Smooth muscle cell (in vitro differentiated cells): ENCODE results near the gene USH1G. TPM values are rescaled to one million over a fixed set of nuclear protein-coding genes. Genes with fewer than 3 reads are reported as not detected.

Experiments
- DNase-seq: peaks from one replicate; lab custom pipeline; 2025; ENCODE audit not compliant: unreplicated experiment; lab: John Stamatoyannopoulos, UW
- H2AFZ ChIP-seq: fragments of 200-600 bp; sonication (generic); 2 replicates; pipeline ENCODE4 v1.6.0; 2016; ENCODE audit warnings: antibody characterized with exemption, low read depth, mild to moderate bottlenecking
- H3F3A ChIP-seq: fragments of 200-600 bp; sonication (generic); 2 replicates; pipeline ENCODE4 v1.6.0; 2017; ENCODE audit warnings: antibody characterized with exemption, low read depth
- H3K27ac ChIP-seq: fragments of 200-600 bp; sonication (generic); 2 replicates; pipeline ENCODE4 v1.5.1; 2016; ENCODE audit warnings: low read depth, mild to moderate bottlenecking
- H3K27me3 ChIP-seq: fragments of 200-600 bp; sonication (generic); 2 replicates; pipeline ENCODE4 v1.6.1; 2016; ENCODE audit warnings: low read depth, mild to moderate bottlenecking
- H3K36me3 ChIP-seq: fragments of 200-600 bp; sonication (generic); 2 replicates; pipeline ENCODE4 v1.5.1; 2016; ENCODE audit warnings: low read depth
- H3K4me1 ChIP-seq: fragments of 200-600 bp; sonication (generic); 2 replicates; pipeline ENCODE4 v1.5.1; 2016; ENCODE audit warnings: low read depth
- H3K4me2 ChIP-seq: fragments of 200-600 bp; sonication (generic); 2 replicates; pipeline ENCODE4 v1.6.0; 2016; ENCODE audit warnings: mild to moderate bottlenecking
- H3K4me3 ChIP-seq: fragments of 200-600 bp; sonication (generic); 2 replicates; pipeline ENCODE4 v1.5.1; 2016; ENCODE audit warnings: mild to moderate bottlenecking
- H3K79me2 ChIP-seq: fragments of 200-600 bp; sonication (generic); 2 replicates; pipeline ENCODE4 v1.6.0; 2016; ENCODE audit warnings: low read depth, mild to moderate bottlenecking
- H3K9ac ChIP-seq: fragments of 200-600 bp; sonication (generic); 2 replicates; pipeline ENCODE4 v1.6.0; 2016; ENCODE audit warnings: low read depth
- H3K9me3 ChIP-seq: fragments of 200-600 bp; sonication (generic); replicated peaks from 2 replicates; pipeline ENCODE4 v1.5.1; 2016; ENCODE audit warnings: low read depth
- H4K20me1 ChIP-seq: fragments of 200-600 bp; sonication (generic); 2 replicates; pipeline ENCODE4 v1.6.0; 2016; ENCODE audit warnings: low read depth
- WGBS: methylation state at CpG from one replicate; pipeline ENCODE4 v1.1.7; 2016; ENCODE audit warnings: low lambda C conversion rate; 5-methylcytosine and 5-hydroxymethylcytosine counted together
- polyA plus RNA-seq: library from polyadenylated mRNA; unstranded; fragments of >200 nt; fragmentation: Nextera tagmentation; extraction: Ambion mirVana; gene quantifications from 2 replicates; pipeline ENCODE4 v1.2.1, GENCODE V29; 2016
- total RNA-seq: library from RNA; depleted of rRNA; stranded (reverse); fragments of >200 nt; gene quantifications from 2 replicates; pipeline ENCODE4 v1.2.3, GENCODE V29; 2014
- TF ChIP-seq, protein P1 (sequence below): fragments of 200-600 bp; sonication (generic); IDR thresholded peaks from 2 replicates; pipeline ENCODE4 v1.5.1; 2017; ENCODE audit warnings: borderline replicate concordance, mild to moderate bottlenecking, antibody characterized with exemption; ENCODE audit not compliant: insufficient read depth, poor library complexity, severe bottlenecking

USH1G gene
- total and polyA plus RNA-seq, 2 experiments from 2014 or later: 0.32 to 0.49 TPM

DNA sequence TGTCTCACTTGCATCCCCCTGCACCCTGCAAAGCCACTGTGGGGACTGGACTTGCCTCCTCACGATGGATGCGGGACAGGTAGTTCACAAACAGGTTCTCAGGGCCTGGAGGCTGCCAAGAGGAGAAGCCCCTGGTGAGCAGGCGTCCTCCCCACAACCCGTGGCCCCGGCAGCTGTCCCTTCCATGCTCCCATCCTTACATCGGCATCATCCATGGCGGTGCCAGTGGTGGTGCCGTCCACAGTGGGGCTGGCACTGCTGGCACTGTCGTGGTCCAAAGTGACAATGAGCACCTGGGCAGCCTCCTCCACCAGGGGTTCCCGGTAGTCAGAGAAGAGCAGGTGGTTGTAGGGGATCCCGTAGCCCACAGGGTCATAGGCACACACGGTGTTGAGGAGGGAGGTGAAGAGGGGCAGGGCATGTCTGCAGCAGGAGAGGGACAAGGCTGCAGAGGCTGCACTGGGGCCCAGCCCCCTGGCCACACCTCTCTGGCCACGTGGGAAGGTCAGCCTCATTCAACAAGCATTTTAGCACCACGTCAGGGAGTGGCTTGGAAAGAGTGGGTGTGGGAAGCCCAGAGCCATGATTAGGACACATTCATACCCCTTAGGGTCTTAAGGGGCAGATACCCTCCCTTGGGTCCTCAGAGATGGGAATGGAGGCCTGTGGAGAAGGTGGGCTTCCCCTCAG, 36.9 kb upstream of the USH1G start:
- DNase-seq: no peak
- no peak overlapping the region for H3K9ac ChIP-seq
- no peaks in the 10 kb centered on the region for H3F3A ChIP-seq
- no peaks in the 10 kb centered on the region for H3K4me1 ChIP-seq
- H3K9me3 ChIP-seq: no peaks in the 10 kb centered on the region
- no peak overlapping the region for H2AFZ ChIP-seq
- WGBS: 78% methylated on average over 14 of the region's 14 CpGs
- no peak overlapping the region for H3K4me3 ChIP-seq
- no peaks in the 10 kb centered on the region for H3K79me2 ChIP-seq
- H3K27ac ChIP-seq: no peak overlapping the region
- no peak overlapping the region for H3K4me2 ChIP-seq
- TF ChIP-seq, protein P1, sequence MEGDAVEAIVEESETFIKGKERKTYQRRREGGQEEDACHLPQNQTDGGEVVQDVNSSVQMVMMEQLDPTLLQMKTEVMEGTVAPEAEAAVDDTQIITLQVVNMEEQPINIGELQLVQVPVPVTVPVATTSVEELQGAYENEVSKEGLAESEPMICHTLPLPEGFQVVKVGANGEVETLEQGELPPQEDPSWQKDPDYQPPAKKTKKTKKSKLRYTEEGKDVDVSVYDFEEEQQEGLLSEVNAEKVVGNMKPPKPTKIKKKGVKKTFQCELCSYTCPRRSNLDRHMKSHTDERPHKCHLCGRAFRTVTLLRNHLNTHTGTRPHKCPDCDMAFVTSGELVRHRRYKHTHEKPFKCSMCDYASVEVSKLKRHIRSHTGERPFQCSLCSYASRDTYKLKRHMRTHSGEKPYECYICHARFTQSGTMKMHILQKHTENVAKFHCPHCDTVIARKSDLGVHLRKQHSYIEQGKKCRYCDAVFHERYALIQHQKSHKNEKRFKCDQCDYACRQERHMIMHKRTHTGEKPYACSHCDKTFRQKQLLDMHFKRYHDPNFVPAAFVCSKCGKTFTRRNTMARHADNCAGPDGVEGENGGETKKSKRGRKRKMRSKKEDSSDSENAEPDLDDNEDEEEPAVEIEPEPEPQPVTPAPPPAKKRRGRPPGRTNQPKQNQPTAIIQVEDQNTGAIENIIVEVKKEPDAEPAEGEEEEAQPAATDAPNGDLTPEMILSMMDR: no peak
- H4K20me1 ChIP-seq: no peaks in the 10 kb centered on the region
- no peaks in the 10 kb centered on the region for H3K27me3 ChIP-seq
- no peaks in the 10 kb centered on the region for H3K36me3 ChIP-seq

DNA sequence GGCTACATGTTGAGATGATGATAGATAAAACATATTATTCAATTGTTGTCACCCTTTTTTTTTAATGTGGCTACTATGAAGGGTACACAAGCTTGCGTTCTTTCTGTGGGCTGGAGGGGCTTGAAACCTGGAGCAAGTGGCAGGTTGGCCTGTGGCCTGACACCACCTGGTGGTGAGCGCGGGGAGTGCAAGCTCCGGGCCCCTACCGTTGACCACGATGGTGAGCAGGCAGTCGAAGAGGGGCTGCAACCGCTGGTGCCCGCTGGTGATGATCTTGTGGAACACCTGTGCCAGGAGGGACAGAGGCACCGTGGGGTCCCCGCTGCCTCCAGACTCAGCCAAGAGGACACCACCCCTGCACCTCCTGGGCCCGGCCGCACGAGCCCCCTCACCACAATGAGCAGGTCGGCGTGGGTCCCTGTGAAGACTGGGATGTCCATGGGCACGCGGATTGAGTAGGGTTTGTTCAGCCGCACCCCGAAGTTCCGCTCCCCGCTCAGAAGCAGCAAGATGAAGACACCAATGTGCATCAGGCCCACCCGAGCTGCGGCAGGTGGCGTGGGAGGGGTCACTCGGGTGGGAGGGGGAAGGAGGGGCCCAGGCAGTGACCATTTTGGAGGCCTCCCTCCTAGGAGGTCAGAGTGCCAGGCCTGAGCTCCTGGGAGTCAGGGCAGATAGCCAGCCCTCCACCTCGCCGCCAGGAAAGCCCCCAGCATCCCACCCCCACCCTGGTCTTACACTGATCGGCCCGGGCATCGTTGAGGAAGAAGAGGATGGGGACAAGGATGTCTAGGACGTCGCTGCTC, 35.1 kb upstream of the USH1G start:
- no peak overlapping the region for H3K9ac ChIP-seq
- H2AFZ ChIP-seq: no peak overlapping the region
- WGBS: 53% methylated on average over 33 of the region's 33 CpGs
- no peaks in the 10 kb centered on the region for H4K20me1 ChIP-seq
- H3K9me3 ChIP-seq: no peaks in the 10 kb centered on the region
- no peak overlapping the region for H3K27ac ChIP-seq
- no peaks in the 10 kb centered on the region for H3K79me2 ChIP-seq
- no peak overlapping the region for H3K4me3 ChIP-seq
- no peaks in the 10 kb centered on the region for H3F3A ChIP-seq
- no peak overlapping the region for H3K4me2 ChIP-seq
- peak; percentile 49 for DNase-seq
- H3K27me3 ChIP-seq: no peaks in the 10 kb centered on the region
- TF ChIP-seq, protein P1: peak; percentile 90
- no peaks in the 10 kb centered on the region for H3K36me3 ChIP-seq
- no peaks in the 10 kb centered on the region for H3K4me1 ChIP-seq

DNA sequence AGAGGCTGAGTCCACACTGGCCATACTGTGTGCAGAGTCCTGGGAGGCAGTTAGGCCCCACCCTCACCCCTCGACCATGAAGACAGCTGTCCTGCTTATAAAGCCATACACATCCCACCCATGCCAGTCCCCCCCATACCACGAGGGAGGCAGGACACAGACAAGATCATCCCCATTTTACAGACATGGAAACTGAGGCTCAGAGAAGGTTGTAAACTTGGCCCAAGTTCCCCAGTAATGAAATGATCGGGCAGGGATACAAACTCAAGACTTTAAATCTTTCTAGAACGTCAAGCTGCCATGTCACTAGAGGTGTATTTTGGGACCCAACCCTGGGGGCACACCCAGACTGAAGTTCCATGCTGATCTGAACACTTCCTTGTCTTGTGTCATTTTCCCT, 33.0 kb upstream of the USH1G start:
- H3K4me2 ChIP-seq: no peak overlapping the region
- H3K27me3 ChIP-seq: no peaks in the 10 kb centered on the region
- TF ChIP-seq, protein P1: no peak
- no peak overlapping the region for H3K27ac ChIP-seq
- no peaks in the 10 kb centered on the region for H3K4me1 ChIP-seq
- no peak overlapping the region for H3K9ac ChIP-seq
- no peaks in the 10 kb centered on the region for H4K20me1 ChIP-seq
- DNase-seq: no peak
- H3K36me3 ChIP-seq: no peaks in the 10 kb centered on the region
- 80% methylated on average over 4 of the region's 4 CpGs for WGBS
- H3F3A ChIP-seq: no peaks in the 10 kb centered on the region
- no peak overlapping the region for H2AFZ ChIP-seq
- no peaks in the 10 kb centered on the region for H3K9me3 ChIP-seq
- H3K4me3 ChIP-seq: no peak overlapping the region
- no peaks in the 10 kb centered on the region for H3K79me2 ChIP-seq
